ENCODE data around the gene ARIH2. TPM values are rescaled to one million over a fixed set of nuclear protein-coding genes. Genes with fewer than 3 reads are reported as not detected.
"Not testable (repeated sequence)": the region's sequence is repeated elsewhere in the genome, so short reads cannot be mapped to it uniquely, and the experiment has no call there.

Gene ARIH2
- total RNA-seq, 1 experiment from 2014 or later: 113 TPM

GRCh38 chr3:49005998-49006397 is 87.4 kb downstream of the ARIH2 start:
- DNase-seq: no peak
- Histone ChIP-seq H3K9ac (ENCODE audit: low read length) (peak overlapping the region; percentile 77), H3K9me2 (replicated peaks; ENCODE audit: insufficient read depth, low read length) (no peaks in the 10 kb centered on the region), H3K27me3 (ENCODE audit: low read length) (no peaks in the 10 kb centered on the region), H3K9me3 (ENCODE audit: low read length) (no peaks in the 10 kb centered on the region), H3K79me2 (ENCODE audit: low read length) (peaks cover 22% of the 10 kb centered on the region), H4K20me1 (ENCODE audit: insufficient read depth, low read depth, low read length) (peaks cover 7% of the 10 kb centered on the region; the same call in 1 of the 2 replicates), H3K4me3 (ENCODE audit: low read length) (peak overlapping the region; percentile 82), H3K36me3 (ENCODE audit: insufficient read depth, low read length) (no peaks in the 10 kb centered on the region), H3K4me2 (ENCODE audit: low read depth, low read length, poor library complexity, severe bottlenecking) (peak overlapping the region; percentile 93), H3K27ac (ENCODE audit: low read length) (no peak overlapping the region), H2AFZ (ENCODE audit: low read length) (no peak overlapping the region), H3K4me1 (ENCODE audit: low read length) (peaks cover 23% of the 10 kb centered on the region)

- Histone ChIP-seq H3K27me3 (ENCODE audit: low read length) (no peaks in the 10 kb centered on the region), H4K20me1 (ENCODE audit: insufficient read depth, low read depth, low read length) (peaks cover 7% of the 10 kb centered on the region; the same call in 1 of the 2 replicates), H2AFZ (ENCODE audit: low read length) (no peak overlapping the region), H3K4me2 (ENCODE audit: low read depth, low read length, poor library complexity, severe bottlenecking) (peak overlapping the region; percentile 93), H3K4me1 (ENCODE audit: low read length) (peaks cover 23% of the 10 kb centered on the region), H3K79me2 (ENCODE audit: low read length) (peaks cover 25% of the 10 kb centered on the region), H3K9ac (ENCODE audit: low read length) (peak overlapping the region; percentile 77), H3K4me3 (ENCODE audit: low read length) (peak overlapping the region; percentile 82), H3K9me3 (ENCODE audit: low read length) (no peaks in the 10 kb centered on the region), H3K9me2 (replicated peaks; ENCODE audit: insufficient read depth, low read length) (no peaks in the 10 kb centered on the region), H3K27ac (ENCODE audit: low read length) (no peak overlapping the region), H3K36me3 (ENCODE audit: insufficient read depth, low read length) (no peaks in the 10 kb centered on the region)
- DNase-seq: no peak
Observed at GRCh38 chr3:49006408-49007067, 87.9 kb downstream of the ARIH2 start.

DNA sequence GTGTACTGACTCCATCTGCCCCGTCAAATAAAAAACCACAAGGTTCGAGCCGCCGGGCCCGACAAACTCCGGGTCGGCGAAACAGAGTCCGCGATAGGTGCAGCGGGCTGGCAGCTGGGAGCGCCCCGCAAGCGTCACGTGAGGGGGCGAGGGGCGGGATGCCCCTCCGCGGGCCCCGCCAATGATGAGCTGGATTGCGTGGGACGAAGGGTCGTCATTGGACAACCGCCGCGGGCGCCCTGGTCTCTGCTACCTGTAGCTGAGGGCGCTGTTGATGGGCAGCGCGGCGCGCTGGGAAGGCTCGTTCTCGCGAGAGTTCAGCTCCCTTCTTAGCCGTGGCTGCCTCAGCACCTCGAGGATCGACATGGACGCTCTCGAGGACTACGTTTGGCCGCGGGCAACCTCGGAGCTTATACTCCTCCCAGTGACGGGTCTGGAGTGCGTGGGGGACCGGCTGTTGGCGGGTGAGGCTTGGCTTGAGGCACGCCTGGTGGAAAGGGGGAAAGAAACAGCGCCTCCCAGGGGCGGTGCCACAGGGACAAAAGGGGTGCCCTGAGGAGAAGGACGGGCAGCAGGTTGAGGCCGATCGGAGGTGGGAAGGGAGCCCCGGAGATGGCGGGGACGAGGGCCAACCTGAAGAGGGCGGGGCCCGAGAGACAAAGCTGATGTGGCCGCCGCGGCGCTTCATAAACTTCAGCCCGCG is 88.6 kb downstream of the ARIH2 start, which contains the start of gene WDR6:
WDR6 (plus strand) TSS at position 324 of the 703 bp plus-strand sequence; CDS start at position 365, 41 bp downstream.
- Histone ChIP-seq H3K9me3 (ENCODE audit: low read length) (no peaks in the 10 kb centered on the region), H3K4me1 (ENCODE audit: low read length) (peaks cover 23% of the 10 kb centered on the region), H2AFZ (ENCODE audit: low read length) (no peak within 1 kb of the TSS), H3K9ac (ENCODE audit: low read length) (peak within 1 kb of the TSS; percentile 90), H3K4me3 (ENCODE audit: low read length) (peak within 1 kb of the TSS; percentile 82), H3K9me2 (replicated peaks; ENCODE audit: insufficient read depth, low read length) (no peaks in the 10 kb centered on the region), H3K36me3 (ENCODE audit: insufficient read depth, low read length) (no peaks in the 10 kb centered on the region), H3K27ac (ENCODE audit: low read length) (peak within 1 kb of the TSS; percentile 85), H3K4me2 (ENCODE audit: low read depth, low read length, poor library complexity, severe bottlenecking) (peak within 1 kb of the TSS; percentile 93), H3K79me2 (ENCODE audit: low read length) (peaks cover 30% of the 10 kb centered on the region), H4K20me1 (ENCODE audit: insufficient read depth, low read depth, low read length) (peaks cover 7% of the 10 kb centered on the region; the same call in 1 of the 2 replicates), H3K27me3 (ENCODE audit: low read length) (no peaks in the 10 kb centered on the region)
- DNase-seq: peak; percentile 99

DNA sequence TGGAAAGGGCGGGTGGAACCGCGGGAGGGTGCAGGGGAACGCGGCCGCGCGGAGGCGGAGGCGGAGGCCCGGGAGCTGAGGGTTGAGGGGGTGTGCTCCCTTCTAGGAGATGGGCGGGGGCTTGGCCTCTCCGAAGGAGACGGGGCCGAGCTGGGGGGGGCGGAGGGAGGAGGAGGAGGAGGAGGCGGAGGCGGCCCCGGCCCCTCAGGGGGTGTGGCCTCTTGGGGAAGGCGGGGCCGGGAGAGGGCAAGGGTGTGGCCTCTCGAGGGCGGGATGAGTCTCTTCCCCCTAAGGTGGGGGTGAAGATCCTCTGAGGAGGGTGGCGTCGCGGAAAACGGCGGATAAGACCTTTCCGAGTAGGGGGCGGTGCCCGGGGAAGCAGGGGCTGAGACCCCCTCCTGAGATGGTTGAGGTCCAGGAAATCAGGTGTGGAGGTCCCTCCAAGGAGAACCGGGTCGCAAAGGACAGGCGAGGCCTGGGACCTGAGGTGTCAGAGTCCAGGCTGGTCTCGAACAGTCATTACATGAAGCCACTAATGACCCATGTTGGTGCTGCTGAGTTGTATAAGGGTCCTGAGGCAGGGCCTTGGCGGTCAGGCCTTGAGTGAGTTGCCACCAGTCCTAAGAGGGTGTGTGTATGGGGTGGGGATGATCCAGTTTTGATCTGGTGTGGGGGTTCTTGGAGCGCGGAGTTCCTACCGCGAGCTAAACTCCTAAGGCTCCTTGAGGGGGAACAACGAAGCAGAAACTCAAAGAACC is 89.3 kb downstream of the ARIH2 start:
- Histone ChIP-seq H3K27me3 (ENCODE audit: low read length) (no peaks in the 10 kb centered on the region), H3K4me1 (ENCODE audit: low read length) (peaks cover 23% of the 10 kb centered on the region), H3K36me3 (ENCODE audit: insufficient read depth, low read length) (no peaks in the 10 kb centered on the region), H2AFZ (ENCODE audit: low read length) (no peak overlapping the region), H3K9ac (ENCODE audit: low read length) (peak overlapping the region; percentile 90), H3K27ac (ENCODE audit: low read length) (peak overlapping the region; percentile 85), H4K20me1 (ENCODE audit: insufficient read depth, low read depth, low read length) (peaks cover 7% of the 10 kb centered on the region; the same call in 1 of the 2 replicates), H3K79me2 (ENCODE audit: low read length) (peaks cover 31% of the 10 kb centered on the region), H3K4me2 (ENCODE audit: low read depth, low read length, poor library complexity, severe bottlenecking) (peak overlapping the region; percentile 93), H3K9me2 (replicated peaks; ENCODE audit: insufficient read depth, low read length) (no peaks in the 10 kb centered on the region), H3K4me3 (ENCODE audit: low read length) (peak overlapping the region; percentile 82), H3K9me3 (ENCODE audit: low read length) (no peaks in the 10 kb centered on the region)
- DNase-seq: peak; percentile 97

GRCh38 chr3:49008627-49009026 is 90.0 kb downstream of the ARIH2 start:
- H3K27ac ChIP-seq (ENCODE audit: low read length); H3K9me3 ChIP-seq (ENCODE audit: low read length); H3K36me3 ChIP-seq (ENCODE audit: insufficient read depth, low read length); H3K27me3 ChIP-seq (ENCODE audit: low read length); DNase-seq; H3K9me2 ChIP-seq (replicated peaks; ENCODE audit: insufficient read depth, low read length); H2AFZ ChIP-seq (ENCODE audit: low read length): not testable (repeated sequence)
- peak overlapping the region; percentile 82 for H3K4me3 ChIP-seq (ENCODE audit: low read length)
- H3K4me1 ChIP-seq (ENCODE audit: low read length): peaks cover 25% of the 10 kb centered on the region
- peaks cover 12% of the 10 kb centered on the region; the same call in 1 of the 2 replicates for H4K20me1 ChIP-seq (ENCODE audit: insufficient read depth, low read depth, low read length)
- H3K79me2 ChIP-seq (ENCODE audit: low read length): peaks cover 31% of the 10 kb centered on the region
- peak overlapping the region; percentile 69 for H3K9ac ChIP-seq (ENCODE audit: low read length)
- peak overlapping the region; percentile 93 for H3K4me2 ChIP-seq (ENCODE audit: low read depth, low read length, poor library complexity, severe bottlenecking)

GRCh38 chr3:49009396-49009795 is 90.8 kb downstream of the ARIH2 start:
- H3K79me2 ChIP-seq (ENCODE audit: low read length): peaks cover 31% of the 10 kb centered on the region
- peaks cover 33% of the 10 kb centered on the region for H3K4me1 ChIP-seq (ENCODE audit: low read length)
- no peak overlapping the region for H3K27ac ChIP-seq (ENCODE audit: low read length)
- no peaks in the 10 kb centered on the region for H3K9me3 ChIP-seq (ENCODE audit: low read length)
- H2AFZ ChIP-seq (ENCODE audit: low read length): no peak overlapping the region
- no peaks in the 10 kb centered on the region for H3K36me3 ChIP-seq (ENCODE audit: insufficient read depth, low read length)
- H3K27me3 ChIP-seq (ENCODE audit: low read length): no peaks in the 10 kb centered on the region
- H3K4me2 ChIP-seq (ENCODE audit: low read depth, low read length, poor library complexity, severe bottlenecking): no peak overlapping the region
- no peak overlapping the region for H3K4me3 ChIP-seq (ENCODE audit: low read length)
- no peak for DNase-seq
- no peaks in the 10 kb centered on the region for H3K9me2 ChIP-seq (replicated peaks; ENCODE audit: insufficient read depth, low read length)
- H3K9ac ChIP-seq (ENCODE audit: low read length): no peak overlapping the region
- peaks cover 15% of the 10 kb centered on the region; the same call in 1 of the 2 replicates for H4K20me1 ChIP-seq (ENCODE audit: insufficient read depth, low read depth, low read length)

DNA sequence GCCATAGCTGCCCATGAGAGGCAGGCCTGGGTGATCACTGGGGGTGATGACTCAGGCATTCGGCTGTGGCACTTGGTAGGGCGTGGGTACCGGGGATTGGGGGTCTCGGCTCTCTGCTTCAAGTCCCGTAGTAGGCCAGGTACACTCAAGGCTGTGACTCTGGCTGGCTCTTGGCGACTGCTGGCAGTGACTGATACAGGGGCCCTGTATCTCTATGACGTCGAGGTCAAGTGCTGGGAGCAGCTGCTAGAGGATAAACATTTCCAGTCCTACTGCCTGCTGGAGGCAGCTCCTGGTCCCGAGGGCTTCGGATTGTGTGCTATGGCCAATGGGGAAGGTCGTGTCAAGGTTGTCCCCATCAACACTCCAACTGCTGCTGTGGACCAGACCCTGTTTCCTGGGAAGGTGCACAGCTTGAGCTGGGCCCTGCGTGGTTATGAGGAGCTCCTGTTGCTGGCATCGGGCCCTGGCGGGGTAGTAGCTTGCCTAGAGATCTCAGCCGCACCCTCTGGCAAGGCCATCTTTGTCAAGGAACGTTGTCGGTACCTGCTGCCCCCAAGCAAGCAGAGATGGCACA is 93.9 kb downstream of the ARIH2 start:
- H3K79me2 ChIP-seq (ENCODE audit: low read length): peaks cover 28% of the 10 kb centered on the region
- H3K27ac ChIP-seq (ENCODE audit: low read length): no peak overlapping the region
- peaks cover 30% of the 10 kb centered on the region for H3K4me1 ChIP-seq (ENCODE audit: low read length)
- H3K9me2 ChIP-seq (replicated peaks; ENCODE audit: insufficient read depth, low read length): no peaks in the 10 kb centered on the region
- H2AFZ ChIP-seq (ENCODE audit: low read length): no peak overlapping the region
- peaks cover 15% of the 10 kb centered on the region; the same call in 1 of the 2 replicates for H4K20me1 ChIP-seq (ENCODE audit: insufficient read depth, low read depth, low read length)
- H3K9me3 ChIP-seq (ENCODE audit: low read length): no peaks in the 10 kb centered on the region
- no peak for DNase-seq
- peaks cover 7% of the 10 kb centered on the region; the same call in 1 of the 2 replicates for H3K36me3 ChIP-seq (ENCODE audit: insufficient read depth, low read length)
- no peaks in the 10 kb centered on the region for H3K27me3 ChIP-seq (ENCODE audit: low read length)
- H3K9ac ChIP-seq (ENCODE audit: low read length): no peak overlapping the region
- no peak overlapping the region for H3K4me2 ChIP-seq (ENCODE audit: low read depth, low read length, poor library complexity, severe bottlenecking)
- no peak overlapping the region for H3K4me3 ChIP-seq (ENCODE audit: low read length)
